GM21360 (cell line): Measurements from ENCODE around the gene DHRS3.

ENCODE experiments used
- ATAC-seq: cut with Tn5 transposase; IDR thresholded peaks from one replicate; pipeline ENCODE4 v1.9.1; 2021; ENCODE audit warnings: mild to moderate bottlenecking, moderate library complexity; ENCODE audit not compliant: unreplicated experiment

DHRS3 gene

DNA sequence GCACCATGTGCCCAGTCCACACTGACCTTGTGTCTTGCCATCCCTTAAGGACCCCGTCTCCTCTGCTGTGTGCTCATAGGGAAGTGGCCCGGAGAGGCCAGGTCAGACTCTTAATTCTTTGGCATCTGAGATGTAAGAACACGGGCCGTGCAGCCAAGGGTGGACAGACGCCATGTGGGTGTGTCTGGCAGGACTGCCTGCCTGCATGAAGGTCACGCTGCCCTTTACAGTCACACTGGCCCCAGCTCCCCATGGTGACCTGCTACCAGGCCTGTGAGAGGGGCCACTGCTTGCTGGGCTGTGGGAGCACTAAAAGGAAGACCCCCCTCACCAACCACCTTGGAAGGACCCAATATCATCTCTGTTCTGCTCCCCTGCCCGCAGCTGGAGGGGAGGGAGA is 17.7 kb downstream of the DHRS3 start:
- no peak for ATAC-seq

DNA sequence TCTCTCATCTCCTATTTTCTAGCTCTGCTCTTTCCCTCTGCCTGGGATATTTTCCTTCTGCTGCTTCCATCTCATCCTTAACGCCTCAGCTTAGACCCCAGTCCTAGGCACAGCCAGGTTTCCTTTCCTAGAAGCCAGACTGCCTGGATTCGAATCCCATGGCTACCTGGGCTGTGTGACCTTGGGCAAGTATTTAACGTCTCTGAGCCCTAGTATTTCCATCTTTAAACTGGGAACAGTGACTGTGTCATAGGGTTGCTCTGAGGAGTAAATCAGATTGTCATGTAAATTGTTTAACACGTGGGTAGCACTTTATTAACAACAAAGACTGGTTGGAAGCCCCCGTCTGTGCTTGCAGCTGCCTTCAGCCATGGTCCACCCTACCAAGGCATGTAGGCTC is 18.4 kb downstream of the DHRS3 start:
- no peak for ATAC-seq

DNA sequence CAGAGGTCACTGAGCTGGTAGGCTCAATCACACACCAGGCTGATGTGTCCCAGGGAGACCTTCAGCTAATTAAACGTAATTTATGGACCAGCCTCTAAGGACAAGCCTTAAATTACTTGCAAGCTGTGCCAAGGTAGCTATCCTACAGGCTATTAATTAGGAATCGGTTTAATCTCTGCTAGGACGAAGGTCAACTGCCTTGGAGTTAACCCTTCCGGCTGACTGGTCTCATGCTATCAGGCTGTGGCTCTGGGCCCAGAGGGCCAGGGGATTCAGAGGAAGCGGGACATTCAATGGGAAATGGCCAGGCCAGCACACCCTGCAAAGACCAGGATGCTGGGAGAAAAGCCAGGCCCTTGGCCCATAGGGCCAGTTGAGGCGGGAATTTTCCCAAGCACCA is 19.0 kb downstream of the DHRS3 start:
- ATAC-seq: no peak

DNA sequence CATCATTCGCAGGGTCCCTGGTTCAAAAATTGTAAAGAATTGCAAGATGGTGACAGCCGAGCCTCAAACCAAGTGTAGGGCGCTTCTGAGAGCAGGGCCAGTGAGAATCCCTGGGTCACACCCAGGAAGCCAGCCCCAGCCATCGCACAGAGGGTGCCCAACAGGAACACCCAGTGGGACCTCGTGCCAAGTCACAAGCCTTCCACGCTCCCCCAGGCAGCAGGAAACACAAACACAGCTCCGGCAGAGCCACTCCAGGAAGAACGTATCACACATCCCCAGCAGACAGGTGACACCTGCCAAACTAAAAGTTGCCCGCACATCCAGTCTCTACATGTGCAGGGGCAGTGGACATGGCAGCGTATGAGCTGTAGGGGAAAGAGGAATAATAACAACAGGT is 20.2 kb downstream of the DHRS3 start:
- ATAC-seq: no peak

DNA sequence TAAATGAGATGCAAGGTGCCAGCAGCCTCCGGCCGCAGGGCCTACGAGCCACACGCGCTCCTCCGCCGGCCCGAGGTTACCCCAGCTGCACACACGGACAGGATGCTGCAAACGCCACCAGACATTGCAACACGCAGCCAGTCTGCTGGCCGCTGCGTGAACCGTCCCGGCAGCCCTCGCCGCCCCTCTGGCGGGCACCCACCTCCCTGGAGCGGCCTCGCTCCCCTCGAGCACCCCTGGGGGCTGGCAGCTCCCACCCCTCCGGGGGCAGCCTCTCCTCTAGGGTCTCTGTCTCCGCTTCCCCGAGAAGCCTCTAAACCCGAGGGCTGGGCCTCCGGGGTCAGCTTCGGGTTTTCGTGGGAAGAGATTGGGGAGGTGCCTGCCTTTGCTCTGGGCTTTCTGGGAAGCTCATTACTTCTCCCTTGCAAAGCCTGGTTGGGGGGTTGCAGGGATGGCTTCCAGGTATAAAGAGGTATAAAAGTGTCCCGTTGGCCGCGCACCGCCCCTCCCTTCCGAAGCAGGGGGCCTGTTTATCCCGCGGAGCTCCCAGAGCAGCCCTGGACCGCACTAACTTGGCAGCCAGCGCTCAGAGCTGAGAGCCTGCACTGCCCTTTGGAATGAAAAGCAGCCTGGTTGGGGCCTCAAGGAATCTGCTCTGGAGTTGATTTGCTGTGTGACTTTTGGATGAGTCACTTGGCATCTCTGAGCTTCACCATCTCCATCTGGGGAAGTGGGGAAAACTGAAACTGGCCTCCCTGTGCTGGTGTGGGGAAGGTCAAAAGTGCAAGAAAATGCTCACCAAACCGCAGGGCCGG is 21.8 kb downstream of the DHRS3 start:
- ATAC-seq: no peak

DNA sequence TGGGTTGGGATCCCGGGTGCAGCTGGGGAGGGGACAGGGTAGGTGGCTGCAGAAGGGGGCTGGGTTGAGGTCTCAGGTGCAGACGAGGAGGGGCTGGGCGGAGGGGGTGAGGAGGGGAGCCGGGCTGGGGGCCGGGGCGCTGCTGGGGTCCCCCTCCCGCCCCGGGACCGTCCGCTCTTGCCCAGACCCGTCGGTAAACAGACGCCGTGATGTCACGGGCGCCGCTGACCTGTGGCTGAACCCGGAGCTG is 22.3 kb downstream of the DHRS3 start:
- no peak for ATAC-seq

DNA sequence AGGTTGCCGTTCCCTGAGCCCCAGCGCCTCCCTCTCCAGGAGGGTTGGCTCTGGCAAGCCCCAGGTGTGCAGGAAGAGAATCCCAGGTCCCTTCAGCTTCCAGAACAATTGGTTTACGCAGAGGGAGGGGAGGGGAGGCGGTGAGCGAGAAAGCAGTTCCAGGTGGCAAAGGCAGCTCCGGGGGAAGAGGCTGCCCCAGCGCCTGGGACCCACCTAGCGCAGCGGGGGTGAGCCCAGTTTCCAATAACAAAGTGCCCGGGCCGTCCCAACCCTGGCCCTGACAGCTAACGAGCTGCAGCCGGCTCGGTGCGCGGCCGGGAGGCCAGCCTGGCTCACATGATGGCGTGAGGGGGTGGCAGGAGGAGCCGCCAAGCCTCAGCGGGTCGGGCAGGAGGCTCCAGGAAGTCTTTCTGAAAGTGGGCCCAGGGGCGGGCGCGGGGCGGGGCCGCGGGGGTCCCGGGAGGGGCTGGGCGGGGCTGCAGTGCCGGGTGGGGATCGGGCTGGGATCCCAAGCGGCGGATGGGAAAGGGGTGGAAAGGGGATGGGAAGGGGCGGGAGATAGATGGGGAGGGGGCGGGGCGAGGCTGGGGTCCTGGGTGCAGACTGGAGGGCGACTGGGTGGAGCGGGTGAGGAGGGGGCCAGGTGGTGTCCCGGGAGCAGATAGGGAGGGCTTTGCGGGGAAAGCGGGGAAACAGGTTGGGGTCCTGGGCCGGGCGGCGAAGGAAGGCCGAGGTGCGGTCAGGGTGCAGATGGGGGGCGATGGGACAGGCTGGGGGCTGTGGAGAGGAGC is 22.8 kb downstream of the DHRS3 start:
- ATAC-seq: no peak

DNA sequence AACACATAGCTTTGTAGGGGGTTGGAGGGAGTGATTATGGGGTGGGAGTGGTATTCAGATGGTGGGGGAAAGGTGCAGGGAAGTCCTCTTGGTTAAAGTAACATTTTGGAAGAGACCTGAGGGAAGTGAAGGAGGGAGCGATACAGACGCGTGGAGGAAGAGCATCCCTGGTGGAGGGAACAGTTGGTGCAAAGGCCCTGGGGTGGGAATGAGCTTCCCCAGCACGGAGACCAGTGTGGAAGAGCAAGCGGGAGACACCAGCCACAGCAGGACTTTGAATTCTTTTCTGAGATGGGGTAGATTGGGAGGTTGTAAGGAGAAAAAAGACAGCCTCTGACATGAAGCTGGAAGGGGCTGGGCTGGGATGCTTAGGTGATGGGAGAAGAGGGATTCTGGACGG is 23.5 kb downstream of the DHRS3 start:
- no peak for ATAC-seq

DNA sequence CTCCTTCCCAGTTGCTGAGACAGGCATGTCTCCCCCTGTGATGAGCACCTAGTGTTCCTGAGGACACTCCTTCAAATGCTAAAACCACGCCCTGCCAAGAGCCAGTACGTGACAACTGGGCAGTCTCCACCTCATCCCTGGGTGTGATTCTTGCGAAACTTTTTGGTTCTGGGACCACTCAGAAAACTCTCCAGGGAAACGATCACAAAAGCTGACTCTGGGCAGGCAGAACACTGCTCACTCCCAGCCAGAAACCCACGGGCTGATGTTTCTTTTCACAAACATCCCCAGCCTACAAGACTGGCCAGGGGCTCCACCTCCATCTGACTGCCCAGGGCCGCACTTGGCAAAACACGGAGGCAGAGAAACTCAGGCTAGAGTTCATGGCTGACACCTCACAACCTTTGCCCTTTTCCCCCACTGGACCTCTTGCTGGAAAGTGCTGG is 24.4 kb downstream of the DHRS3 start:
- ATAC-seq: no peak

DNA sequence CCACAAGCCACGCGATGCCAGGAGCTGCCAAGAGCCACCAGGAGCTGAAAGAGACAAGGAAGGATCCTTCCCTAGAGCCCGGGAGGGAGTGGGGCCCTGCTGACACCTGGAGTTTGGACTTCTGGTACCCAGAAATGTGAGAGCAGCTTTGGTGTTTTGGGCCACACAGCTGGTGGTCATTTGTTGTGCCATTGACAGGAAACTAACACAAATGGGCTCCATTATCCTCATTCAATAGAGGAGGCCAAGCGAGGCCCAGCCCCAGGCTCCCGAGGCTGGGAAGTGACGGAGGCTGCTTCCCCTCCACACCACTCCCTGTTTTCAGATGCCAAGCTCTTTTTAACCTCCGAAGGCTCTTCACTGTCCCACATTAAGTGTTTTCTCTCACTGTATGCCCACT is 25.5 kb downstream of the DHRS3 start:
- ATAC-seq: no peak

DNA sequence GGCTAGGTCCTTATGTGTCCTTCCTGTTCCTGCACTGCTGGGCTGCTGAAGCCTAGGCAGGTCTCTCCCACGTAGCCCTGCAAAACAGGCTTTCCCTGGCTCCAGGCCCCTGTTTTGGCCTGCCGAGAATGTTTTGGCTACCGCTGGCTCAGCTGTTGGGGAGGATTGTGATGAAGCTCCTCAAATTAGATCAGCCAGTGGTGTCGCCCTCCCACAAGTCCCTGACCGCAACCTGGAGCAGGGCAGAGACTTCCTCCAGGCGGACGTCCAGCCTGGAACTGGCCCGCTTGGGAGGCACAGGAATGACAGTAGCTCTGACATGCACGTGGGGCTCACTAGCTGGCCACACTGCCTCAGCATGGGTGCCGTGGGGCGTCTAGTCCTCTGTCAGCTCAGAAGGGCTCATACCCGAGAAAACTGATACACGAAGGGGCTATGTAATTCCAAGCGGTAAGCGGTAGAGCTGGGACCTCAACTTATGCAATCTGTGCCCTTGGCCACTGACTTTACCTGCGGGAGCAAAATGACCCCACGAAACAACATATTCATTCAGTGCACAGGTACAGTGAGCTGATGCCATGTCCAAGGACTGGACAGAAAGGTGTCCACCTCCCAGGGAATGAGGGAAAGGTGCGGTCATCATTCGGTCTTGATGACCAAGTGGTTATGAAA is 26.6 kb downstream of the DHRS3 start:
- no peak for ATAC-seq

DNA sequence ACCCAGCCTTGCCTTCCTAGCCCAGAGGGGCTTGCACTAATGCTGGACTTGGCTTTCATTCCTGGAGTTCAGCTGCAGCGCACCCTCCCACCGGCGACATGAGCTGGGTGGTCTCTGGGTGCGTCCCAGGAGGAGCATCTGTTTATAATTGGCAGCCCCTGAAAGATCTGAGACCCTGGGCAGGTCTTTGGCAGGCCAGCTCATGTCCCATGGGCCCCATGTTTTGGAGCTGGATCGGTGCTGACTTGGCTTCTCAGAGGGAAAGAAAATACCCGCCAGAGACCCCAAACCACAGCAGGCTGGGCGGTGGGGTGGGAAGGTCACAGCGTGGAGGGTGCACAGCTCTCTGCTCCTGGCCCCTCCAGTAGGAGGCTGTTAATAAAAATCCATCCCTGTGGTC is 29.3 kb downstream of the DHRS3 start:
- ATAC-seq: no peak

DNA sequence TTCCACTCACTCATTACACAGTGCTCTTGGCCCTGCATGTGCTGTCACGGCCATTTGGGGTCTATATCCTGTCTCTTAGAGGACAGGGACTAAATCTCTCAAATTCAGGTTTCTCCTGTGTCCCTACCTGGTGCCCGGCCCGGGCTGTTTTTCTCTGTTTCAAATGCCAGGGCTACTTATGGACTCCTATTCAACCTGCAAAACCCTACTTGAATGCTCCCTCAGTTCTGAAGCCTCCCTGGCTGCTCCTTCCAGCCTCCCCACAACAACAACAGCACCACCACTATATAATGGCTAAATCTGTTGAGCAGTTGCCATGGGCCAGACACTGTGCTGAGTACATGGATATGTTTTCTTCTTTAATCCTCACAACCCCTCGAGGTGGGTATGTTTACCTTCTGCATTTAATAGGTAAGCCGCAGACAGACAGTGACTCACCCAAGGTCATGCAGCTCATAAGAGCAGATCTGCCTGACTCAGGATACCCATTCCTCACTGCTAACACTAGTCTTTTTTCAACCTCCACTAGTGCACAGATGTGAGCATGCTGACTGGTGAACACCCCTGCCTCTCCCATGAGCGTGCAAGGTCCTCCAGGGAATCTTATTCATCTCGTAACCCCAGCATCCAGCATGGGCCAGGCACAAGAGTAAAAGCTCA is 29.9 kb downstream of the DHRS3 start:
- ATAC-seq: no peak

DNA sequence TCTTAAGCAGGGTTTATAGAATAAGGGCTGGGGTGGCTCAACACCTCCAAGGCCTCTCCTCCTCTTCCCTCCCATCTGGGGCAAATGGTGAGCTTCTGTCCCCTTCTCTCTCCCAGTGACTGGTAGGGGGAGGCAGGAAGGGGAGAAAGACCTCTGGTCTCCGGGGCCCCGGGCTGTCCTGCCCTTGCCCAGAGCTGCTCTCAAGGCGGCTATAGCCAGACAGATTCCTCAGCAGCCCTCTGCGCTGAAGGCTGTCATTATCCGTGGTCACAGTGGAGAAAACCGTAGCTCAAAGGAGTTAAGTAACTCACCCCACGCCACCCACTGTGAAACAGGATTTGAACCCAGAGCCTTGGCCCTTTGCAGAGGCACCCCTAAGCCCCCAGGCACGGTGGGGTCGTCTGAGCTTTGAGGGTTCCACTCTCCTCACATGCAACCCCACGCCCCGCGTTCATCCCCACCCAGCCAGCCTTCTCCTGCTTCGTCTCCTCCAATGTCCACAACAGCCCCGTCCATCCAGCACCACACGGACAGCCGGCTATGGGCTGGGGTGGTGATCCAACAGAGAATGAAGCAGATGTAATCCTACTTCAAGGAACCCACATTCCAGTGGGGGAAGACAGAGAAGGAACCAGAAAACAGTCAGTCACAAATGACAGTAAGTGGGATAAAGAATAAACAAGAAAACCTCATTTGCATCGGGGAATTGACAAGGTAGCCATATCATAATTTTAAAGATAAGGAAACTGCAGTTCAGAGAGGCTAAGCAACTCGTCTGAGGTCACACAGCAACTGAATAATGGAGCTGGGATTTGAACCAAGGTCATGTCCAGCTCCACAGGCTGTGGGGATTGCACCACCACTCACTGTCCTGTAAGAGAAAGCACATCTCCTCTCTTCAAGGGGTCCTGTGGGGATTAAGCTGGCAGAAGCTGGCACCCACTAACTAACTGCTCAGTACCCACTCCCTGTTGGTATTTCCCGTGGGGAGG is 31.8 kb downstream of the DHRS3 start:
- no peak for ATAC-seq

DNA sequence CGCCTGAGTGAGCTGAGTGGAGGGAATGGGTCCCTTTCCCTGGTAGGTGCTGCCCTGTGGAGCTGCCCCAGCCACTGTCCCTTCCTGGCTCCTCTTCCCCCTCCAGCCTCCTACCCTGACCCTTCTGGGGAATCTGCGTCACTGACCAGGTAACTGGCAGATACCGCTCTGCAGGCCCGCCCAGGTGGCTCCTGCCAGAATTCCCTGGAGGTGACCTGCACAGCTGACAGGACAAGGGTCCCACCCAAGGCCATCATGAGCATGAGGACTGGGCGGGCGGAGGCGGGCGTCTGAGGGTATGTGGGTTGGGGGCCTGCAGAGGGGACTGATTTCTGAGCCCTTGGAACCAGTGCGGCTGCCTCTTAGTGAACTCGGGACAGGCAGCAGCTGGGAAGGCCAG is 32.5 kb downstream of the DHRS3 start:
- ATAC-seq: no peak

DNA sequence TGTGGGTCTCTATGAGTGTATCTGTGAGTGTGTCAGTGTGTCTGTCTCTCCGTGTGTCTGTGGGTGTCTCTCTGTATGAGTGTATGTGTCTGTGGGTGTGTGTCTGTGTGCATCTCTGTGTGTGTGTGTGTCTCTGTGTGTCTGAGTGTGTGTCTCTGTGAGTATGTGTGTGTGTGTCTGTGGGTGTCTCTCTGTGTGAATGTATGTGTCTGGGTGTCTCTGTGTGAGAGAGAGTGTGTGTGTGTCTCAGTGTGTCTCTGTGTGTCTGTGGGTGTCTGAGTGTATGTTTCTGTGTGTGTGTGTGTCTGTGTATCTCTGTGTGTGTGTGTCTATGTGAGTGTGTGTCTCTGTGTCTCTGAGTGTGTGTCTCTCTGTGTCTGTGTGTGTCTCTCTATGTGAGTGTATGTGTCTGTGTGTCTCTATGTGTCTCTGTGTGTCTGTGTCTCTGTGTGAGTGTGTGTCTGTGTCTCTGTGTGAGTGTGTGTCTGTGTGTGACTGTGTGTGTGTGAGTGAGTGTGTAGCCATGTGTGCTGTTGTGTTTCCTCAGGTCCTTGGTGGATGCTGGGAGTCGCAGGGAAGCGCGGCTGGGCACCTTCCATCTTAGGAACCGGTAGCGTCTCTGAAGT is 33.0 kb downstream of the DHRS3 start:
- ATAC-seq: no peak

DNA sequence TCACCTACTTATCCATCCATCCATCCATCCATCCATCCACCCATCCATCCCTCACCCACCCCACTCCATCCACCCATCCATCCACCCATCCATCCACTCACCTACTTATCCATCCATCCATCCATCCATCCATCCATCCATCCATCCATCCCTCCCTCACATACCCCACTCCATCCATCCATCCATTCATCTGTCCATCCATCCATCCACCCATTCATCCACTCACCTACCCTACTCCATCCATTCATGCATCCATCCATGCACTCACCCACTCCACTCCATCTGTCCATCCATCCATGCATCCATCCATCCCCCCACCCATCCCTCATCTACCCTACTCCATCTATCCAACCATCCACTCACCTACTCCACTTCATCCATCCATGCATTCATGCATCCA is 34.5 kb downstream of the DHRS3 start:
- ATAC-seq: no peak

DNA sequence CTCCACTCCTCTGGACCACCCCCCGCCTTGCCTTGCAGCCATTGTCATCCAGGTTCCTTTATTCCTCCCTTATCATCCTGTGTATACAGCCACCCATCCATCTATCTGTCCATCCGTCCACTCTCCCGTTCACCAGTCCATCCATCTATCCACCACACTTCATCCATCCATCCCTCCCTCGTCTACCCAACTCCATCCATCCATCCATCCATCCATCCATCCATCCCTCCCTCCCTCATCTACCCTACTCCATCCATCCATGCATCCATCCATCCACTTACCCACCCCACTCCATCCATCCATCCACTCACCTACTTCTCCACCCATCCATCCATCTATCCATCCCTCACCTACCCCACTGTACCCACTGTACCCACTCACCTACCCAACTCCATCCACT is 35.4 kb downstream of the DHRS3 start:
- no peak for ATAC-seq

DNA sequence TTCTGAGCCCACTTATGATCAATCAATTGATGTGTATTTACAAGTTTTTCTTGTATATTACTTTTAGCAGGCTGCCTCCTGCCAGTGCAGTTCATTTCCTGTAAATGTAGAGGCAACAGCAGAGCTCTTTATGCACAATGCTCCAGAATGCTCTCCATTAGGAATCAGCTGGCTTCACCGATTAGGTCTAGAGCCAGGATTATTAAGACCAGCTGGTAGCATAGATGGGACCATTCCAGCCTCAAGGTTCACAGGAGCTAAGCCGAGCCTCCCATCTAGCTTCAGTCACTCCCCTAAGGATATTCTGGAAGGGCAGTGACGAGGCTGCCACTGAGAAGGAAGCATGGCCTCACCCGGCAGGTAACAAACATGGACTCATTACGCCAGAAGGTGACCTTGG is 36.8 kb downstream of the DHRS3 start:
- no peak for ATAC-seq
